GM19372 (cell line): Measurements from ENCODE around the gene KLF5.
A peak's percentile ranks its signal among the peaks of the same experiment; 100 is the strongest.
"Not testable (repeated sequence)": the region's sequence is repeated elsewhere in the genome, so short reads cannot be mapped to it uniquely, and the experiment has no call there.

Experiments
- ATAC-seq: cut with Tn5 transposase; IDR thresholded peaks from one replicate; pipeline ENCODE4 v1.9.1; 2021; ENCODE audit warnings: mild to moderate bottlenecking, low read depth, moderate library complexity; ENCODE audit not compliant: unreplicated experiment

KLF5 gene

DNA sequence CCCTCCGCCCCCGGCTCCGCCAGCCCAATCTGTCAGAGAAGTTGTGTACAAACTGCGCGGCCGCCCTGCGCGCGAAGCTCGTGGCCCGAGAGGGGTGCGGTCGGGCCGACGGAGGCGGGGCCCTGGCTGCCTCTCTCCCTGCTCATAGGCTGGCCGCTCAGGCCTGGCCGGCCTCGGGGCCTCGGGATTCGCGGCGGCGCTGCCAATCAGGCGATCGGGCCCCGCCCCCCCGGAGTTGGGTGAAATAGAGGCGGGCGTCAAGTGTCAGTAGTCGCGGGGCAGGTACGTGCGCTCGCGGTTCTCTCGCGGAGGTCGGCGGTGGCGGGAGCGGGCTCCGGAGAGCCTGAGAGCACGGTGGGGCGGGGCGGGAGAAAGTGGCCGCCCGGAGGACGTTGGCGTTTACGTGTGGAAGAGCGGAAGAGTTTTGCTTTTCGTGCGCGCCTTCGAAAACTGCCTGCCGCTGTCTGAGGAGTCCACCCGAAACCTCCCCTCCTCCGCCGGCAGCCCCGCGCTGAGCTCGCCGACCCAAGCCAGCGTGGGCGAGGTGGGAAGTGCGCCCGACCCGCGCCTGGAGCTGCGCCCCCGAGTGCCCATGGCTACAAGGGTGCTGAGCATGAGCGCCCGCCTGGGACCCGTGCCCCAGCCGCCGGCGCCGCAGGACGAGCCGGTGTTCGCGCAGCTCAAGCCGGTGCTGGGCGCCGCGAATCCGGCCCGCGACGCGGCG, at the start of gene KLF5:
TSS of gene KLF5 (plus strand) at position 270 of the 724 bp plus-strand sequence. CDS start at position 593, 323 bp downstream.
- ATAC-seq, result peak; percentile 93

GRCh38 chr13:73011751-73012150, 47.1 kb upstream of the KLF5 start:
- no peak for ATAC-seq

DNA sequence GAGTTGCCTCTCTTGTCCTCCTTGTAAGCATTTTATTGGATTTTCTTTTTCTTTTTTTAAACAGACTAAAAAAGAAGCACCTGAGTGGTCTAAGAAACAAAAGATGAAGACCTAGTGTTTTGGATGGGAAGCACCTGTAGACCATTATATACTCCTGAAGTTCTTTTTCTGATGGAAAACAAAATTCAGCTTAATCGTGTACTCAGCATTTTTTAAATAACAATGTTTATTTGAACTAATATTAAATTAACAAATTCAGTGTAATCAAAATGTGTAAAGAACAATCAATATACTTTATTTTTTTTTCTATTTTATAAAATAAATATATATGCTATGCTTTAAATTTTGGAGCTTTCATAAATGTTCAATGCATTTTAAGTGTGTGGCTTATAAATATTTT, 43.0 kb upstream of the KLF5 start:
- ATAC-seq, result no peak

- ATAC-seq, result no peak
These were observed 40.5 kb upstream of the KLF5 start for GRCh38 chr13:73018336-73018735.

GRCh38 chr13:73025217-73026012, 33.4 kb upstream of the KLF5 start:
- no peak for ATAC-seq

- no peak for ATAC-seq
These were observed 23.9 kb upstream of the KLF5 start for GRCh38 chr13:73034901-73035300.

DNA sequence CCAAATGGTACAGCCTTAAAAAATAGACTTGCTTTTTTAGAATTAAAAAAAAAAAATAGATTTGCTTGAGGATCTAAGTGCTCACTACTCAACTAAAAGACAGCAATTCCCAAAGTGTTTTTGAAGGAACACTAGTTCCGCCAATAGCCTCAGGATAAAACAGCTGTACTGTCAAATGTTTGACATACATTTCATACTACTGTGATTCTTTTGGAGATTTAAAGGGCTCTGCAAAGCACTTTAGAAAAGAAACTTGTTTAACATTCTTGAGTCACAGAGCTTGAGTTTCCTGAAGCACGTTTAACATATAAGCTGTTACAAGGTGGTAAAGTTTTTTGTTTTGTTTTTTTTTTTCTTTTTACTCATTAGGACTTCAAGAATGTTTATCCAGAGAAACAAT, 23.1 kb upstream of the KLF5 start:
- ATAC-seq, result no peak

DNA sequence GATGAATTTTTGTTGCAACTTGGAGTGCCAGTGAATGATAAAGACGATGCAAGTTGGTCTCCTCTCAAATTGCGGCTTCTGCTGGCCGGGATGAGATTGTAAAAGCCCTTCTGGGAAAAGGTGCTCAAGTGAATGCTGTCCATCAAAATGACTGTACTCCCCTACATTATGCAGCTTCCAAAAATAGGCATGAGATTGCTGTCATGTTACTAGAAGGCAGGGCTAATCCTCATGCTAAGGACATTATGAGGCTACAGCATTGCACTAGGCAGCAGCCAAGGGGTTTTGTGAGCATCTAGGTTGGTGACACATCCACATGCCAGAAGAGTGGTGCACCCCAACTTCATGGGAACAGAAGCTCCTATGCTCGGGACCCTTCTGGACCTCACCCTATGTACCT, 22.2 kb upstream of the KLF5 start:
- no peak for ATAC-seq

DNA sequence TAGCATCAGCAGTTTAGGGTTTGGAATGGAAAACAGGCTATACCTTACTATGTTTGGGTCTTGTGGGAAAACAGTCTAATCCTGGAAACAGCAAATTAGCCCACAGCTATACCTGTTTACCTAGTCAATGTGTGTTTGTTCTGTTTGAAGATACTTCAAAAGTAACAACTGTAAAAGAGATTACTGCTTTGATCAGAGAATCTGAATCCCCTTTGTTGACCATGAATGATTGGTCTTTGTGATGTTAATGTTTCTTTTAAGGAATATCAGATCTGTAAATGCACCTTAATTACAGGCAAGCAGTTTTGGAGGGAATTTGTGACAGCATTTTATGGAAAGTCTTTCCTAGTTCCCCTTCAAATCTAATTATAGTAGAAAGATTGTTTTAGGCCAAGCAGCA, 20.7 kb upstream of the KLF5 start:
- ATAC-seq, result no peak

GRCh38 chr13:73039201-73040108, 19.4 kb upstream of the KLF5 start:
- ATAC-seq, result no peak

DNA sequence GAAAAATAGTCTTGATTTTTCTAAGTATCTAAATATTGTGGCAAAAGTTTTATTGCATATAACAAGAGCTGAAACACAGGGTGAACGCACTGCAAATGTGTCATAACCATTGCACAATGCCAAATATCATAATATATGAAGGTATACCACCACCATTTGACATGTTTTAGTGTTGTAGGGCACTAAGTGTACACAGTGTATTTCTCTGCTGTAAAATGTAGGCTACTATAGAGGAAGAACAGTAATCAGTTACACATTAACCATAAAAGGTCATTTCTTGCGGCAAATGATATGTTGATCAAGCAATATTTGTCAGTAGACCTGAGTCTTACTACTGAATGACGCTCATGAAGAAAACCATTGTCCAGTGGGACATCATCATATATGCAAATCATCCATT, 18.3 kb upstream of the KLF5 start:
- no peak for ATAC-seq

DNA sequence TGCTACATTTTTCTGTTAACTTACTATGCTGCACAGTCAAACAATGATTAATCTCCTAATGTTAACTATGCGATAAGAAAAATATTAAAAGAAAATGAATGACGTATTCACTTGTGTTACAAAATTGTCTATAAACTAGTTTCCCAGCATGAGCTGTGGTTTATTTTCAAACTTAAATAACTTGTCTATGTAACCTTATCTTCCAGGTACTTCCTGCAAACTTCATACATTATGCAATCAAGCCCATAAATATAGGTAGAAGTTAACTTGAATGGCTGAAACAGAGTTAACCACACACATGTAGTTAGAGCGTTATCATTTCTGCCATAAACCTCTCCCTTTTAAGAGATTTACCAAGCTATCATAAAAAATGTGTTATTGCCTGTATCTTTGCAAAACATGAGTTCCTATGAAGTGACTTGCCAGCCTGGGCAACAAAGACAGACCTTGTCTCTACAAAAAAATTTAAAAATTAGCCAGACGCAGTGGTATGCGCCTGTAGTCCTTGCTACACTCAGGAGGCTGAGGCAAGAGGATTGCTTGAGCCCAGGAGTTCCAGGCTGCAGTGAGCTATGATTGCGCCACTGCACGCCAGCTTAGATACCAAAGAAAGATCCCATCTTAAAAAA, 17.7 kb upstream of the KLF5 start:
- ATAC-seq, result no peak

- ATAC-seq, result no peak
These were observed 13.8 kb upstream of the KLF5 start for GRCh38 chr13:73045031-73045430.

DNA sequence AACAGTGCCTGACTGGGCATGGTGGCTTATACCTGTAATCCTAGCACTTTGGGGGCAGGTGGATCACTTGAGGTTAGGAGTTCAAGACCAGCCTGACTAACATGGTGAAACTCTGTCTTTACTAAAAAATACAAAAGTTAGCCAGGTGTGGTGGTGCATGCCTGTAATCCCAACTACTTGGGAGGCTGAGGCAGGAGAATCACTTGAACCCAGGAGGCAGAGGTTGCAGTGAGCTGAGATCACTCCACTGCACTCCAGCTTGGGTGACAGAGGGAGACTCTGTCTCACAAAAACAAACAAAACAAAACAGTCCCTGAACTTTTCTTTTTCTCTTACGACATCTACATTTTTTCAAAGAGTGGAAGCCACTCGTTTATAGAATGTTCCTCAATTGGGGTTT, 10.2 kb upstream of the KLF5 start:
- ATAC-seq, result not testable (repeated sequence)

- no peak for ATAC-seq
These were observed 4.1 kb upstream of the KLF5 start for GRCh38 chr13:73054712-73055111.

DNA sequence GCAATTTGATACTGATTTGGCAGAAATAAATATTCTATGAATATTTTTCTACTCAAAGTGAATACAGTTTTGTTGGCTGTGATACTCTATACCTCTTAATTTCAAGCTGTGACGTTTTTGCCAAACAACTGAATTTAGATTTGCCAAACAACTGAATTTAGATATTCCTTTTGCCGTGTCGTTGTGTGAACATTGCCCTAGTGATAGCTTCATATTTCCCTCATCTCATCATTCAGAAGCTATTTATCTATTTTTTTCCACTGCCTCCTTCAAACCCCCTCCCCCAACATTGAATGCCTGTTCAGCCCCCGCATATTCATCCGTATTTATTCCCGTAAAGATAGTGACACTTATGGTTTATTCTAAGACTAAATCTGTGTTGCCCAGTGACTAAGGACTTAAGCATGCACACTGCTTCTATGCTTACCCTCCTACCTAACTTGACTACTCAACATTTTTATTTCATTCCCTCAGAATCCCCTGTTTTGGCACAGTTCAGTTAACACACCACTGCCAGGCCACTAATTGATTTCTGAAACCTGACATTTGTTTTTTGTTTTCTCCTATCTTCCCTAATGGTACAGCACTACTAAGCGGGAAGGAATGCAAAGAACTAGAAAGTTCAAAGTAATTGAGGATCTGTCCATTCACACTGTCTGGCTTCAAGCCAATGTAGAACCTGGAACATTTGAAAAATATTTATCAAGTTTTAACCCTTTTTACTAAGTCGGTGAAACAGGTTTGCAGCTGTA, 2.8 kb upstream of the KLF5 start:
- no peak for ATAC-seq

GRCh38 chr13:73056565-73056962, 2.2 kb upstream of the KLF5 start:
- ATAC-seq, result no peak

DNA sequence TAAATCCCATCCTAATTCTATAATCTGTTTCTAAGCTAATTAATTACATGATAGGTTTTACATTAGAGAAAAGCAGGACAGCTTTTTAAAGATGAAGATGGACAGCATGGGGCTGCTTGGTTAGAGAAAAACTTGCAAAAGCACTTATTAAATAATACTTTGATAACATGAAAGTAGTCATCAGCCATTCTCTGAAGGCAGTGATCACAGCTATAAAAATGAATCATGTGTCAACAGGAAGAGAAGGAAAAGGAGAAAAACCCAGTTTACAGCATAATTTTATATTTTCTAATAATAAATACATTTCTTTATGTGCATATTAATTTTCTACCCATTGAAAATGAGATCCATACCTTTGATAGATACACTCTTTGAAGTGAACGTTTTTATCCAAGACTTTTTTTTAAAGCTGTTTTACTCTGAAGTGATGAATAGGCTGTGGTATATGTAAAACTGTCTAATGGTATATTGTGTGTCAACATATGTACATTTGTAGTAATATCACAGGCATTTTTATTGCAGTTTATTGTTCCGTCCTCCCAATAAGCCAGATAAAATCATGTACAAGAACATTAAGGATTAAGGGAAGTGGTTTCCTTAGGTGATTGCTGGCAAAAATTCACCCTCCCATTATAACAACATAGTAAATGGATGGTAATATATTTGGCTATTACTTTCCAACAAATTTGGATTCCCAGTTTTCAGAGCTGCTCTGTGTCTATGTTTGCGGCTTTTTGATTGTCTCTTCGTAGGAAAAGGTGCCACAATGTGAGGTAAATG, 1.3 kb upstream of the KLF5 start:
- ATAC-seq, result no peak

DNA sequence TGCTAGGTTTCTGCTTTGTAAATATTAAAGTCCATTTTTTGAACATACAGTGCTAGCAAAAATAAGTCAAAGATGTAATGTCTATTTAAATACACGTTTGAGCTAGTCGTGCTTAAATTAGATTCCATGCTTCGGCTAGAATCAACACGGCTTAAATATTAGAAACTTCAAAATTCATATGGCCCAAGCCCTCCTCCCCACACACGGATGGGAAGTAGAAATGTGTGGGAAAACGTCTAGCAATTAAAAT, 816 bp upstream of the KLF5 start:
- no peak for ATAC-seq

GRCh38 chr13:73058432-73058735, 421 bp upstream of the KLF5 start:
- peak; percentile 13 for ATAC-seq
